ENCODE data around the gene CPA5. TPM values are rescaled to one million over a fixed set of nuclear protein-coding genes. Genes with fewer than 3 reads are reported as not detected.

Gene CPA5
- total and polyA plus RNA-seq, 2 of the 8 experiments (the other 6 are each of a cell fraction or from before 2014, with no cell fraction given): 0.12 TPM; not detected in 1

DNA sequence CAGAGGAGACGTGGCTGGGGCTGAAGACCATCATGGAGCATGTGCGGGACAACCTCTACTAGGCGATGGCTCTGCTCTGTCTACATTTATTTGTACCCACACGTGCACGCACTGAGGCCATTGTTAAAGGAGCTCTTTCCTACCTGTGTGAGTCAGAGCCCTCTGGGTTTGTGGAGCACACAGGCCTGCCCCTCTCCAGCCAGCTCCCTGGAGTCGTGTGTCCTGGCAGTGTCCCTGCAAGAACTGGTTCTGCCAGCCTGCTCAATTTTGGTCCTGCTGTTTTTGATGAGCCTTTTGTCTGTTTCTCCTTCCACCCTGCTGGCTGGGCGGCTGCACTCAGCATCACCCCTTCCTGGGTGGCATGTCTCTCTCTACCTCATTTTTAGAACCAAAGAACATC is 22.0 kb upstream of the CPA5 start (continued):
- TF ChIP-seq POU5F1 (IDR thresholded peaks at IDR 0.05; ENCODE audit: low read depth, low read length) (no peak), HDAC6 (IDR thresholded peaks at IDR 0.05; ENCODE audit: low read depth, low read length) (no peak), CHD1 (IDR thresholded peaks at IDR 0.05; ENCODE audit: low read depth, low read length) (no peak), KDM1A (IDR thresholded peaks at IDR 0.05; ENCODE audit: borderline replicate concordance, low read length) (no peak), NRF1 (IDR thresholded peaks at IDR 0.05; ENCODE audit: low read depth, low read length) (no peak), GABPA (IDR thresholded peaks at IDR 0.05; ENCODE audit: borderline replicate concordance, insufficient read depth, low read length) (no peak), SIN3A (conservative IDR thresholded peaks at IDR 0.05 in 1 of 2, IDR thresholded peaks at IDR 0.05 in 1 of 2; ENCODE audit: low read depth in 1 of 2, low read length in 2 of 2) (no peak), ZNF274 (IDR thresholded peaks at IDR 0.05; ENCODE audit: borderline replicate concordance, extremely low read depth, low read length) (no peak), POLR2A (IDR thresholded peaks at IDR 0.05; ENCODE audit: control extremely low read depth in 1 of 2, low read depth in 2 of 2, low read length in 2 of 2) (no peak), SP1 (IDR thresholded peaks at IDR 0.05; ENCODE audit: low read depth, low read length) (no peak)

All from H1 (cell line).